Parathyroid adenoma (tissue), 2 donors: ENCODE measurements around the gene GRAMD1C.
"Not testable (repeated sequence)": the region's sequence is repeated elsewhere in the genome, so short reads cannot be mapped to it uniquely, and the experiment has no call there.

Experiments used
- H2AFZ ChIP-seq: fragments of 300-600 bp; sonication (generic); one replicate; pipeline ENCODE4 v1.7.0; 2017; ENCODE audit warnings: antibody characterized with exemption, mild to moderate bottlenecking
- H3K27ac ChIP-seq: fragments of 300-600 bp; sonication (generic); one replicate; pipeline ENCODE4 v1.7.0; 2017
- H3K27me3 ChIP-seq: fragments of 300-600 bp; sonication (generic); one replicate; pipeline ENCODE4 v1.7.0; 2017; ENCODE audit warnings: low read length; ENCODE audit not compliant: control insufficient read depth, insufficient read depth
- H3K36me3 ChIP-seq: fragments of 300-600 bp; sonication (generic); one replicate; pipeline ENCODE4 v1.7.0; 2017; ENCODE audit warnings: low read length; ENCODE audit not compliant: control insufficient read depth, insufficient read depth
- H3K4me1 ChIP-seq: fragments of 300-600 bp; sonication (generic); one replicate; pipeline ENCODE4 v1.7.0; 2017; ENCODE audit warnings: control low read depth
- H3K4me2 ChIP-seq: fragments of 300-600 bp; sonication (generic); one replicate; pipeline ENCODE4 v1.7.0; 2017; ENCODE audit warnings: low read length
- H3K4me3 ChIP-seq: fragments of 300-600 bp; sonication (generic); one replicate; pipeline ENCODE4 v1.7.0; 2017; ENCODE audit warnings: low read depth, low read length
- H3K79me2 ChIP-seq: fragments of 300-600 bp; sonication (generic); one replicate; pipeline ENCODE4 v1.7.0; 2017; ENCODE audit warnings: control low read depth
- H3K9ac ChIP-seq: fragments of 300-600 bp; sonication (generic); one replicate; pipeline ENCODE4 v1.7.0; 2017; ENCODE audit warnings: mild to moderate bottlenecking
- H3K9me3 ChIP-seq: fragments of 300-600 bp; sonication (generic); one replicate; pipeline ENCODE4 v1.7.0; 2017; ENCODE audit warnings: low read length; ENCODE audit not compliant: control insufficient read depth
- TF ChIP-seq, protein P1 (sequence below): fragments of 300-600 bp; sonication (generic); IDR thresholded peaks from one replicate; pipeline ENCODE4 v1.7.0; 2017; ENCODE audit warnings: antibody characterized with exemption, mild to moderate bottlenecking
- donor health status: primary hyperparathyroidism.

The GRAMD1C gene

DNA sequence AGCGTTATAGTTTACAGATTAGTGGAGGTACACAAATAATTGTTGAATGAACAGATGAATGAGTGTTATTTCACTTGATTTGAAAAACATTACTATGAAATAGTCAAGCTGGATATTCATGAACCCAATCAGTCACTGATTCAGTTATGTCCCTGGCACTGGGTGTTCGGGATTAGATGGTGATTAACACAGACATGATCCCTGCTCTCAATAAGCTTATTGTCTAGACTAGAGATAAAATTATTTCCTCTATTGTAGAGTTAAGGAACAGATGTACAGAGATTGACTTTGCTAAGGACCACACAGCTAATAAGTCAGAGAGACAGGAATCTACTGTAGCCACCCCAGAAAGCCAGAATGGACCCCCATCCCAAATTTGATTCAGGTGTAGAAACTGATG, 963 bp downstream of the GRAMD1C start:
- no peaks in the 10 kb centered on the region for H3K27me3 ChIP-seq
- H3K36me3 ChIP-seq, result no peaks in the 10 kb centered on the region
- peak overlapping the region; percentile 55 for H3K4me3 ChIP-seq
- H3K4me2 ChIP-seq, result peak overlapping the region; percentile 93
- no peaks in the 10 kb centered on the region for H3K4me1 ChIP-seq
- no peaks in the 10 kb centered on the region for H3K79me2 ChIP-seq
- H3K27ac ChIP-seq, result peak overlapping the region; percentile 46
- TF ChIP-seq, protein P1, sequence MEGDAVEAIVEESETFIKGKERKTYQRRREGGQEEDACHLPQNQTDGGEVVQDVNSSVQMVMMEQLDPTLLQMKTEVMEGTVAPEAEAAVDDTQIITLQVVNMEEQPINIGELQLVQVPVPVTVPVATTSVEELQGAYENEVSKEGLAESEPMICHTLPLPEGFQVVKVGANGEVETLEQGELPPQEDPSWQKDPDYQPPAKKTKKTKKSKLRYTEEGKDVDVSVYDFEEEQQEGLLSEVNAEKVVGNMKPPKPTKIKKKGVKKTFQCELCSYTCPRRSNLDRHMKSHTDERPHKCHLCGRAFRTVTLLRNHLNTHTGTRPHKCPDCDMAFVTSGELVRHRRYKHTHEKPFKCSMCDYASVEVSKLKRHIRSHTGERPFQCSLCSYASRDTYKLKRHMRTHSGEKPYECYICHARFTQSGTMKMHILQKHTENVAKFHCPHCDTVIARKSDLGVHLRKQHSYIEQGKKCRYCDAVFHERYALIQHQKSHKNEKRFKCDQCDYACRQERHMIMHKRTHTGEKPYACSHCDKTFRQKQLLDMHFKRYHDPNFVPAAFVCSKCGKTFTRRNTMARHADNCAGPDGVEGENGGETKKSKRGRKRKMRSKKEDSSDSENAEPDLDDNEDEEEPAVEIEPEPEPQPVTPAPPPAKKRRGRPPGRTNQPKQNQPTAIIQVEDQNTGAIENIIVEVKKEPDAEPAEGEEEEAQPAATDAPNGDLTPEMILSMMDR, result no peak
- peak overlapping the region; percentile 95 for H2AFZ ChIP-seq
- H3K9ac ChIP-seq, result no peak overlapping the region
- no peaks in the 10 kb centered on the region for H3K9me3 ChIP-seq

DNA sequence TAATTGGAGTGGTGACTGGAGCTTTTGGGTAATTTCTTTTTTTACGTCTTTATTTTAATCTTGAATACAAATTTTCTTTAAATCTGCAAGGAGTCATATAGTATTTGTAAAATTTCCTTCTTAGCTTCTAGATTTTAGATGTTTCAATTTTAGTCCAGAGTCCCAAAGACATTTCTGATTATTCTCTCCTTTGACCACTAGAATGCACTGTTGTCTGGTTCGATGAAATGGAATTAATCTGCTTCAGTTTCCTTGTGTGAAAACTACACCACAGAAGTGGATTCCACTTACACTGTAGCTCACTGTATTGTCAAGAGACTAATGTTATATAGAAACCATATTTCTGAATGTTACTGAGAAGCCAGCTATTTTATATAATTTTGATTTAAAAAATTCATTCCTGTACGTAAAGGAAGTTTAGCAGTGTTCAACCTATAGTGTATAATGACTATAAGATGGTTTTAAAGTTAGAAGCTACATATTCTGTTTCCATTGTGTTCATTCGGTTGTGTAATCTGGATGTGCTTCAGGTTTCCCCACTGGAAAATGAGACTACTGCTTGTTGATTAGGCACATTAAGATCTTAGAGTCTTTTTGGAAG, 6.1 kb downstream of the GRAMD1C start:
- Histone ChIP-seq H3K9me3 (no peaks in the 10 kb centered on the region), H3K4me2 (no peak overlapping the region), H3K4me3 (no peak overlapping the region), H3K9ac (no peak overlapping the region), H3K79me2 (no peaks in the 10 kb centered on the region), H3K27ac (no peak overlapping the region), H3K27me3 (no peaks in the 10 kb centered on the region), H3K36me3 (no peaks in the 10 kb centered on the region), H3K4me1 (no peaks in the 10 kb centered on the region), H2AFZ (no peak overlapping the region)
- TF ChIP-seq, protein P1, result peak; percentile 51

DNA sequence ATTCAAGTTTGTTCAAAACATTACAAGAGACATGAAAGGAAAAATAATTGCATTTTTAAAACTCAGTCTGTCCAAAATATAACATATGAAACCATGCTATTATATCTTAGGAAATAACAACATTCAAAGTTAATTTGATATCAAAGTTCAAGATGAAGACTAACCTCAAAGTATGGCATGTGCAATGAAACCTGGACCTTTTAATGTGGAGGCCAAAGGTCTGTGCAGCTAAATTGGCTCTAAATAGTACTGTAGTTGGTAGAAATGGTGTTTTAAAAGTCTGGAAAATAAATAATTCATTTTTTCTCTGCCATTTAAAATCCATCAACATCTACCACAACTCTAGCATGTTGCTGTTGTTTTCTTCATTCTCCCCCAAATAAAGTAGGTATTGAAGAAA, 8.7 kb downstream of the GRAMD1C start:
- H3K9ac ChIP-seq, result no peak overlapping the region
- no peaks in the 10 kb centered on the region for H3K36me3 ChIP-seq
- no peak overlapping the region for H3K4me3 ChIP-seq
- no peaks in the 10 kb centered on the region for H3K9me3 ChIP-seq
- H3K27ac ChIP-seq, result no peak overlapping the region
- no peak overlapping the region for H3K4me2 ChIP-seq
- TF ChIP-seq, protein P1, result no peak
- no peak overlapping the region for H2AFZ ChIP-seq
- no peaks in the 10 kb centered on the region for H3K27me3 ChIP-seq
- no peaks in the 10 kb centered on the region for H3K79me2 ChIP-seq
- H3K4me1 ChIP-seq, result no peaks in the 10 kb centered on the region

DNA sequence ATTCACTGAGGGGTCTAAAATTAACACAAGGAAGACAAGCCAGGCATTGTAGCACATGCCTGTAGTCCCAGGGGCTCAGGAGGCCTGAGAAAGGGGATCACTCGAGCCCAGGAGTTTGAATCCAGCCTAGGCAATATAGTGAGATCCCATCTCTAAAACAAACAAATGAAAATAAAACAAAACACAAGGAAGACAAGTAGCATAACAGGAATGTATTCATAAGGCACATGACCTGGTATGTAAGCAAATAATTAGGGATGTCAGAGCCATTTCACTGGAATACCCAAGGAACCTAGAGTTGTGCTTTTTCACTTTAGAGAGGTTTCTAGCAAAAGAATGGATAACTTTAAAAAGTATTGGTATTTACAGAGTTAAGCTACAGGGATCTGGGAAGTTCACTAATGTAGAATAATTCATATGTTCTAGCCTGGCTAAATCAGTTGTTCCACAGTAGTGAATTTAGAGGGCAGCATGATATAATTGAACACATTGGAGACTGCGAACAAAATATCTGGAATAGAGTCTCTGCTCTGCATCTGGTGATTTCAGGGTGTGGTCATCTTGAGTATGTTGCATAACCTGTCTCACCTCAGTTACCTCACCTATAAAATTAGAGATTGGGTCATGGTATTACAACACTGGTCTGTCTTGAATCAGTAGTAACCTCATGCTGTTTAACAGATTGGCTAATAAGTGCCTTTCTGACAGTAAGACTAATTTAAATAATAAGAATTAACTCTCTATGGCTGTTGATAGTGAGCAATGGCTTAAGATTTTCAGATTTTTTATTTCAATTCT, 9.3 kb downstream of the GRAMD1C start:
- H3K9me3 ChIP-seq, result no peaks in the 10 kb centered on the region
- TF ChIP-seq, protein P1, result no peak
- no peaks in the 10 kb centered on the region for H3K4me1 ChIP-seq
- H3K79me2 ChIP-seq, result no peaks in the 10 kb centered on the region
- no peak overlapping the region for H3K9ac ChIP-seq
- H3K27me3 ChIP-seq, result no peaks in the 10 kb centered on the region
- no peak overlapping the region for H2AFZ ChIP-seq
- H3K27ac ChIP-seq, result no peak overlapping the region
- no peak overlapping the region for H3K4me3 ChIP-seq
- no peak overlapping the region for H3K4me2 ChIP-seq
- no peaks in the 10 kb centered on the region for H3K36me3 ChIP-seq

DNA sequence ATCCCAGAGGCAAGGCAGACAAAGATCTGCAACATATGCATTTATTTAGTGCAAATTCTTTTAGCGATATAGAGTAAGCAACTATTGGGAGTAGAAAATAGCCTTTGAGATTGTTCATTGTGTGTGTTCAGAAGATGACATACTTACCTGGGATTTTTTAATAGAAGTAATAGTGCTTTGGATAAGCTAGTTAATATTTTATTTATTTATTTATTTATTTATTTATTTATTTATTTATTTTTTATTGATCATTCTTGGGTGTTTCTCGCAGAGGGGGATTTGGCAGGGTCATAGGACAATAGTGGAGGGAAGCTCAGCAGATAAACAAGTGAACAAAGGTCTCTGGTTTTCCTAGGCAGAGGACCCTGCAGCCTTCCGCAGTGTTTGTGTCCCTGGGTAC, 10.5 kb downstream of the GRAMD1C start:
- H3K27ac ChIP-seq, H3K36me3 ChIP-seq, H3K9me3 ChIP-seq, H3K4me1 ChIP-seq, H3K4me2 ChIP-seq, H3K27me3 ChIP-seq, H3K4me3 ChIP-seq, H3K79me2 ChIP-seq, H2AFZ ChIP-seq, H3K9ac ChIP-seq: not testable (repeated sequence)

DNA sequence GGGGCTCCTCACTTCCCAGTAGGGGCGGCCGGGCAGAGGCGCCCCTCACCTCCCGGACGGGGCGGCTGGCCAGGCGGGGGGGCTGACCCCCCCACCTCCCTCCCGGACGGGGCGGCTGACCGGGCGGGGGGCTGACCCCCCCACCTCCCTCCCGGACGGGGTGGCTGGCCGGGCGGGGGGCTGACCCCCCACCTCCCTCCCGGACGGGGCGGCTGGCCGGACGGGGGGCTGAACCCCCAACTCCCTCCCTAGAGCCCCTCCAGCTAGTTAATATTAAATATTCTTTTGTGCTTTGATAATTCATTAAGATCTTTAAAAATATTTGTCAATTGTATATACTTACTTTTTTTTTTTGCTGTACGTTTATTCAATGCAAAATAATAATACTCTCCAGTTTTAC, 11.3 kb downstream of the GRAMD1C start:
- not testable (repeated sequence) for H3K4me2 ChIP-seq, H3K36me3 ChIP-seq, H3K79me2 ChIP-seq, H3K4me3 ChIP-seq, H3K27me3 ChIP-seq, H3K27ac ChIP-seq, H3K4me1 ChIP-seq, H3K9ac ChIP-seq, H3K9me3 ChIP-seq, H2AFZ ChIP-seq

DNA sequence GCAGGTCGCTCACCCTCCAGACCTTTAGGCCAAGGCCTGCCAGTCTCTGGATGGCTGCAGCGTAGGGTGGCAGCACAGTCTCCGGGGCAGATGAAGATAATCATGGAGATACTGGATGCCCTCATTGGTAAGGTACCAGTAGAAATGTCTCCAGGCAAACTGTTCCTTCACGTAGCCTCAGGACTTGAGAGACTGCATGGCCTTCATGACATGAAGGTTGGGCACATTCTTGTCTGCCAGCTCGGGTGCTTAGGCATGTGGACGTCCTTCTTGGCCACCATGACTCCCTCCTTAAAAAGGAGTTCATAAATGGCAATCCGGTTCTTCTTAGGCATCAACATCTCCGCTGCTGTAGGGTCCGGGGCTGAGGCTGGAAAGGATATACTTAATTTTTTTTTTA, 11.8 kb downstream of the GRAMD1C start:
- not testable (repeated sequence) for H3K27me3 ChIP-seq

More for the DNA sequence above, 11.8 kb downstream of the GRAMD1C start:
- H3K9me3 ChIP-seq, H2AFZ ChIP-seq, H3K4me2 ChIP-seq, H3K79me2 ChIP-seq, H3K27ac ChIP-seq, H3K9ac ChIP-seq, H3K36me3 ChIP-seq, H3K4me3 ChIP-seq, H3K4me1 ChIP-seq: not testable (repeated sequence)
